Neural progenitor cell (in vitro differentiated cells): ENCODE measurements around the gene CASP3.

Source experiments
- EZH2phosphoT487 ChIP-seq: fragments of 200-600 bp; sonication (generic); IDR thresholded peaks from 2 replicates; pipeline ENCODE4 v1.6.1; 2017; ENCODE audit warnings: antibody characterized with exemption
- TF ChIP-seq, protein P1 (sequence below): fragments of 200-600 bp; sonication (generic); IDR thresholded peaks from 2 replicates; pipeline ENCODE4 v1.5.1; 2017; ENCODE audit warnings: antibody characterized with exemption, mild to moderate bottlenecking

DNA sequence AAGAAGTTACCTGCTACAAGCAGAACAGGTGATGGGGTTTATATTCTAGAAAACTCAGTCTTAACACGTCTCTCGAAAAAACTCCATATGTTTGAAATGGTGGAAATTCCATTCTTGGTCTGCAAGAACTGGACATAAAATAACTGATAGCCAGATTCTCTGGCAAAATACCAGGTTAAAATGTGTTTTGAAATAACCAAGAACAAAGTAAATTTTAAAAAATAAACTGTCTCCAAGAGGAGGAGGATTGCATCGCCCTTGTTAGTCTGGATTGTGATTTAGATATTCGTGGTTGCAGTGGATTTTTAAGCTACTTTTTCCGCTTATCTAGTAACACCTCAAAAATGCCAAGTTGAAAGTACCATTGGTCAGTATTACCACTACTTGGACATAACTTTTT lies 43.8 kb upstream of the CASP3 start:
- no peak for TF ChIP-seq EZH2phosphoT487
- TF ChIP-seq, protein P1, sequence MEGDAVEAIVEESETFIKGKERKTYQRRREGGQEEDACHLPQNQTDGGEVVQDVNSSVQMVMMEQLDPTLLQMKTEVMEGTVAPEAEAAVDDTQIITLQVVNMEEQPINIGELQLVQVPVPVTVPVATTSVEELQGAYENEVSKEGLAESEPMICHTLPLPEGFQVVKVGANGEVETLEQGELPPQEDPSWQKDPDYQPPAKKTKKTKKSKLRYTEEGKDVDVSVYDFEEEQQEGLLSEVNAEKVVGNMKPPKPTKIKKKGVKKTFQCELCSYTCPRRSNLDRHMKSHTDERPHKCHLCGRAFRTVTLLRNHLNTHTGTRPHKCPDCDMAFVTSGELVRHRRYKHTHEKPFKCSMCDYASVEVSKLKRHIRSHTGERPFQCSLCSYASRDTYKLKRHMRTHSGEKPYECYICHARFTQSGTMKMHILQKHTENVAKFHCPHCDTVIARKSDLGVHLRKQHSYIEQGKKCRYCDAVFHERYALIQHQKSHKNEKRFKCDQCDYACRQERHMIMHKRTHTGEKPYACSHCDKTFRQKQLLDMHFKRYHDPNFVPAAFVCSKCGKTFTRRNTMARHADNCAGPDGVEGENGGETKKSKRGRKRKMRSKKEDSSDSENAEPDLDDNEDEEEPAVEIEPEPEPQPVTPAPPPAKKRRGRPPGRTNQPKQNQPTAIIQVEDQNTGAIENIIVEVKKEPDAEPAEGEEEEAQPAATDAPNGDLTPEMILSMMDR: no peak
